ENCODE measurements around the gene PPP5C.

Gene PPP5C

GRCh38 chr19:46308510-46308909 lies 38.4 kb upstream of the PPP5C start:
- TF ChIP-seq USF1 (IDR thresholded peaks at IDR 0.05), result no peak
- TF ChIP-seq EP300 (IDR thresholded peaks at IDR 0.05; ENCODE audit: borderline replicate concordance), result no peak
- no peak for TF ChIP-seq EGR1 (IDR thresholded peaks at IDR 0.05)
- TF ChIP-seq NFIC (IDR thresholded peaks at IDR 0.05), result no peak
- no peak for TF ChIP-seq TAF1 (IDR thresholded peaks at IDR 0.05; ENCODE audit: low read depth)
- no peak for TF ChIP-seq ZBTB7A (IDR thresholded peaks at IDR 0.05; ENCODE audit: low read depth)
- TF ChIP-seq RAD21 (IDR thresholded peaks at IDR 0.05; ENCODE audit: low read depth), result no peak
- no peak for TF ChIP-seq TEAD4 (IDR thresholded peaks at IDR 0.05)
- TF ChIP-seq TCF12 (IDR thresholded peaks at IDR 0.05; ENCODE audit: low read depth), result no peak
- TF ChIP-seq YY1 (IDR thresholded peaks at IDR 0.05; ENCODE audit: low read depth), result no peak
- no peak for TF ChIP-seq REST (IDR thresholded peaks at IDR 0.05; ENCODE audit: low read depth)
- TF ChIP-seq FOXM1 (IDR thresholded peaks at IDR 0.05; ENCODE audit: borderline replicate concordance, low read depth), result no peak
- TF ChIP-seq CREB1 (IDR thresholded peaks at IDR 0.05; ENCODE audit: low read depth), result no peak
- TF ChIP-seq CEBPB (IDR thresholded peaks at IDR 0.05), result no peak
- no peak for TF ChIP-seq MAX (IDR thresholded peaks at IDR 0.05)

GRCh38 chr19:46309056-46309455 lies 37.8 kb upstream of the PPP5C start:
- TF ChIP-seq ZBTB7A (IDR thresholded peaks at IDR 0.05; ENCODE audit: low read depth) (no peak), EP300 (IDR thresholded peaks at IDR 0.05; ENCODE audit: borderline replicate concordance) (no peak), FOXM1 (IDR thresholded peaks at IDR 0.05; ENCODE audit: borderline replicate concordance, low read depth) (no peak), TCF12 (IDR thresholded peaks at IDR 0.05; ENCODE audit: low read depth) (no peak), RAD21 (IDR thresholded peaks at IDR 0.05; ENCODE audit: low read depth) (no peak), USF1 (IDR thresholded peaks at IDR 0.05) (no peak), EGR1 (IDR thresholded peaks at IDR 0.05) (no peak), MAX (IDR thresholded peaks at IDR 0.05) (no peak), NFIC (IDR thresholded peaks at IDR 0.05) (no peak), CEBPB (IDR thresholded peaks at IDR 0.05) (no peak), YY1 (IDR thresholded peaks at IDR 0.05; ENCODE audit: low read depth) (no peak), TEAD4 (IDR thresholded peaks at IDR 0.05) (no peak)

GRCh38 chr19:46311444-46311843 lies 35.4 kb upstream of the PPP5C start:
- TF ChIP-seq MAX (IDR thresholded peaks at IDR 0.05), result no peak
- TF ChIP-seq TCF12 (IDR thresholded peaks at IDR 0.05; ENCODE audit: low read depth), result no peak
- TF ChIP-seq NFIC (IDR thresholded peaks at IDR 0.05), result no peak
- no peak for TF ChIP-seq USF1 (IDR thresholded peaks at IDR 0.05)
- no peak for TF ChIP-seq TAF1 (IDR thresholded peaks at IDR 0.05; ENCODE audit: low read depth)
- TF ChIP-seq RAD21 (IDR thresholded peaks at IDR 0.05; ENCODE audit: low read depth), result no peak
- no peak for TF ChIP-seq FOXM1 (IDR thresholded peaks at IDR 0.05; ENCODE audit: borderline replicate concordance, low read depth)
- no peak for TF ChIP-seq REST (IDR thresholded peaks at IDR 0.05; ENCODE audit: low read depth)
- TF ChIP-seq TEAD4 (IDR thresholded peaks at IDR 0.05), result no peak

GRCh38 chr19:46317339-46317738 lies 29.5 kb upstream of the PPP5C start:
- TF ChIP-seq RAD21 (IDR thresholded peaks at IDR 0.05; ENCODE audit: low read depth) (no peak), YY1 (IDR thresholded peaks at IDR 0.05; ENCODE audit: low read depth) (no peak), TCF12 (IDR thresholded peaks at IDR 0.05; ENCODE audit: low read depth) (no peak), EGR1 (IDR thresholded peaks at IDR 0.05) (no peak), FOXM1 (IDR thresholded peaks at IDR 0.05; ENCODE audit: borderline replicate concordance, low read depth) (no peak), CEBPB (IDR thresholded peaks at IDR 0.05) (no peak), NFIC (IDR thresholded peaks at IDR 0.05) (no peak), TEAD4 (IDR thresholded peaks at IDR 0.05) (no peak), ZBTB7A (IDR thresholded peaks at IDR 0.05; ENCODE audit: low read depth) (no peak), EP300 (IDR thresholded peaks at IDR 0.05; ENCODE audit: borderline replicate concordance) (no peak), TAF1 (IDR thresholded peaks at IDR 0.05; ENCODE audit: low read depth) (no peak), CREB1 (IDR thresholded peaks at IDR 0.05; ENCODE audit: low read depth) (no peak), MAX (IDR thresholded peaks at IDR 0.05) (no peak), REST (IDR thresholded peaks at IDR 0.05; ENCODE audit: low read depth) (no peak), USF1 (IDR thresholded peaks at IDR 0.05) (no peak)
